ENCODE measurements around the gene TMEFF1.

- no peak for TF ChIP-seq CTCF (conservative IDR thresholded peaks at IDR 0.05 in 1 of 2, IDR thresholded peaks at IDR 0.05 in 1 of 2; ENCODE audit: low read depth in 1 of 2, low read length in 2 of 2)
- TF ChIP-seq EZH2 (IDR thresholded peaks at IDR 0.05; ENCODE audit: low read length, missing control alignments) = no peak
Measured at GRCh38 chr9:100605405-100605804, 132.5 kb downstream of the TMEFF1 start.
